Islet precursor cell (in vitro differentiated cells): ENCODE measurements around the gene NXN.

Experiments
- DNase-seq: peaks from one replicate; pipeline ENCODE4 v3.0.0-alpha.2; 2018

Gene NXN

DNA sequence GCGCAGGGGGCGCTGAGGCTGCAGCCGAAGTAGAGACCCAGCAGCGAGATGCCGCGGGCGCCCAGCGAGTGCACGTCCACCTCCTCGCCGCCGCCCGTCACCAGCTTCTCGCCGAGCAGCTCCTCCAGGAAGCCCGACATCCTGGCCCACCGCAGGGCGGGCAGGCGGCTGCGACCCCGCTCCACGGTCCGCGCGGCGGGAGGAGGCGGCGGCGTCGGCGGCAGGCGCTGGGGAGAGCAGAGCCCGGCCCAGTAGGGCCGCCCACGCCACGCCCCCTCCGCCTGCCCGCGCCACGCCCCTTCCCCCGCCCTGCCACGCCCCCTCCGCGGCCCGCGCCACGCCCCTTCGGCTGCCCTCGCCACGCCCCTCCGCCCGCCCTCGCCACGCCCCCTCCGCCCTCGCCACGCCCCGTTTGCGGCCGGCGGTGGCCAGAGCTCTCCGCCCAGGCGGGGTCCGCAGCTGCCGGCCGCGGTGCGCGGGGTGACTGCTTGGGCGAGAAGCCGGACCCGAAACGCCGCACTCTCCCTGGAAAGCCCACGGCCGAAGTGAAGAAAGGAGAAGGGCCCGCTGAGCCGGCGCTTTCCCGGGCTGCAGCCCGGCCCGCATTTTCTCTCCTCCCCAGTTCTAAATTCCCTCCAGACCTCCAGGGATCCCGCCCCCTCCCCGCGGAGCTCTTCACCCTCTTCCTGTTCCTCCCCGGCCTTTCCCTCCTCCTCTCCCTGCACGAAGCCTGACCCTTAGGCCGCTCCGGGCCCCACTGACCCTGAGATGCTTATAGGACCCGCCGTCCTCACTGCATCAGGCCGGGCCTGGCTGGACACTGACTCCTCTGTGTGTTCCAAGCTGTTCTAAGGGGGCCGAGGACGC is at the start of gene NXN:
TSS of gene NXN (minus strand) at position 238 of the 867 bp plus-strand sequence.
- peak; percentile 96 for DNase-seq

DNA sequence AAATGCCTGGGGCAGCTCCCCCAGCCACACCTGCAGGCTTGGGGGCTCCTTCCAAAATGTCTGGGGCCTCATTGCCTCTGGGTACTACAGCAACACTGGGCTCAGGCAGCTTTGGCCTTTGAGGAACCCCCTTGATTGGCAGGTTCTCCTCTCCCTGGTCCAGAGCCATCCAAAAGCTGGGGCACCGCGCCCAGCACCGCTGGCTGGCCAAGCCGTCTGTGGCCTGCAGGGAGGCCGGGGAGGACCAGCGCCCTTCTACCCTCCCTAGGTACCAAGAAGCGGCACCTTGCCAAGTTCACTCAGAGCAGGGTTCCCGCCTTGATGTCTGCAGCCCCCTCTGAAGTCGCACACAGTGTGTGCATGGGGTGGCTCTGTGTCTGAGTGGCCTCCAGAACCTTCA is 47.5 kb upstream of the NXN start:
- no peak for DNase-seq

DNA sequence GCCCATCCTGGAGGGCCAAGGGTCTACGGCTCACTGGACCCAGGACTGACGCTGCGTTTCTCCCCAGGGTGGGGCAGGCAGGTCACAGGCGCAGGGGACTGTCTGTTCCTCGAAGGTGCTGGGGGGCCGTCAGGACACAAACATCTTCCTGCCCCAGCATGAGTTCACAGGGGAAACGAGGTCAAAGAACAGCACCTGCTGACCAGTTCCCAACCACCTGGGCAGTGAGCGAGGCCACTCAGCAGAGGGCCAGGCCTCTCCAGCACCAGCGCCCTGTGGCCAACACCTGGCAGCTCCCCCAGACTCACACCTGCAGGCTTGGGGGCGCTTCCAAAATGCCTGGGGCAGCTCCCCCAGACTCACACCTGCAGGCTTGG is 47.0 kb upstream of the NXN start:
- no peak for DNase-seq

DNA sequence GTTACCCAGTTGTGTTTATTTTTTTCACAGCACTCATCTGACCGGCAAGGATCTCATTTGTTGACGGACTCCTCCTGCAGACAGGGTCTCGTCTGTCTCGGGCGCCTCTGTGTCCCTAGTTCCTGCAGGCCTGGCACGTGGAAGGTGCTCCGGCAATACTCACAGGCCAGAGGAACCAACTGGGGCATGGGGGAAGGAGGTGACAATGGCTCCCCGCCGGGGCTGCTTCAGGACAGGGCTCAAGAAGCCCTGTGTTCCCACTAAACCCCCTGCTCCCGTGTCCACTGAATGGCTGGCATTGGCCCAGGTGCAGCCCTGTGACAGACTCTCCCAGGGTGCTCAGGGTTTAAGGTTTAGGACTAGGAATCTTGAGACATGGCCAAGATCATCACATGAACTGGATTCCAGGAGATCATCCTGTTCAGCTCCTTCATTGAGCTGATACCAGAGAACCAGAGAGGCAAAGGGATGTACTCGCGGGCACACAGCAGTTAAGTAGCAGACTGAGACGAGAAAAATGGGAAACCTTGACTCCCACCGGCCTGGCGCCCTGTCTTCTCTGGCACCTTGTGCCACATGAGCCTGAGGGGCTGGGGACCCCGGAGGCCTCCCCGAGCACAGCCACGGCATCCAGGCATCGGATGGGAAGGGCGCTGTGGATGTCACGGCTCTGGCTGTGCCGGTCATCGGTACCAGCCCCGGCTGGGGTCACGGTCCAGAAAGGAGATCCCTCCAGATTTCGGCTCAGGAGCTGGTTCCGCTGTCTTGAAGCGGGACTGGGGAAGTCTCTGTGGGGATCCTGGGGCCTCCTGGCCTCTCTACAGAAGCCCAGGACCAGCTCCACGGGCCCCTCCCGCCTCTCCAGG is 46.4 kb upstream of the NXN start:
- no peak for DNase-seq

DNA sequence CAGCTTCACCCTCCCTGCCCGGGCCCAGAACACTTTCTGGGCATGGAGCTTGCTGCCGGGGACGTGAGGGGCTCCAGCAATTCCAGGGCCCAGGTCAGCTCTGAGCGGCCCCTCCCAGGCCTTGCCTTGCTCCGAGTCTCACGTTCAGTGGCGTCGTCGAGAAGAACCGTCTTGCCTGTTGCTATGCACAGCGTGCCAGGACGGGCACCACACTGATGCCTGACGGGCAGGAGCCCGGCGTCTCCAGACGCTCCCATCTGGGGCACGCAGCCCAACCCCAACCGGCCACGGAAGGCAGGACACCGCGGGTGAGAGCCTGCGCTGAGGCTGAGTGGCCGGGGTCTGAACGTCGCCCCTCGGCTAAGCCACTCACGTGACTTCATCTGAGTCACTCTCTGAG is 44.5 kb upstream of the NXN start:
- DNase-seq = no peak

DNA sequence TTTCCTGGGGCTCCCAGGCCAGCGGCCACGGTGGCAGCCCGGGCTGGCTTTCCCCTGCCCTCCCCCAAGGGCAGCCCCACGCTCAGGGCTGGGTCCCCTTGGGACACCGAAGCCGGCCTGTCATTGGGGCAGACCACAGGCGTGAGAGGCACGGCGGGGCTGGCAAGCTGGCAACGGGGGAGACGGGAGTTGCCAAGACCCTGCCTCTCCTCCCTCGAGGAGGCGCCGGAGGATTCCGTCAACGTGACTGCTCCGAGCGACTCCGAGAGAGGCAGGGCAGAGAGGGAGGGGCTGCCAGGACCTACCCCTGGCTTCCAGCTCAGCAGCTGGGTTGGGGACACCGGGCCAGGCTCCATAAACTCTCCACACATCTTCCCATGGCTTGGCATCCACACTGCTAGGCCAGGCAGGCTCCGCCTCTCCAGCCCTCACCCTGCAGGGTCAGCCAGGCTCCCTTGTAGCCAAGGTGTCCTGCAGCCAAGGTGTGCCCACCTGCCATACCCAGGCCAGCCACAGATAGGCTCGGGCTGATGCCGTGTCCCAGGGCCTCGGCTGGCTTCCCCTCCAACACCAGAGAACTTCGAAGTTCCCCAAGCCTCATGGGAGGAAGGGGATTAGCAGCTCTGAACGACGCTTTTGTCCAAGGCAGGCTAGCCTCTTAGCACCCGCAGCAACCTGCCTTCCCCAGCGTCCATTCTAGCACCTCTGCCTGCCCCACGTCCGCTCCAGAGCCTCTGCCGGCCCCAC is 42.9 kb upstream of the NXN start:
- DNase-seq = no peak

DNA sequence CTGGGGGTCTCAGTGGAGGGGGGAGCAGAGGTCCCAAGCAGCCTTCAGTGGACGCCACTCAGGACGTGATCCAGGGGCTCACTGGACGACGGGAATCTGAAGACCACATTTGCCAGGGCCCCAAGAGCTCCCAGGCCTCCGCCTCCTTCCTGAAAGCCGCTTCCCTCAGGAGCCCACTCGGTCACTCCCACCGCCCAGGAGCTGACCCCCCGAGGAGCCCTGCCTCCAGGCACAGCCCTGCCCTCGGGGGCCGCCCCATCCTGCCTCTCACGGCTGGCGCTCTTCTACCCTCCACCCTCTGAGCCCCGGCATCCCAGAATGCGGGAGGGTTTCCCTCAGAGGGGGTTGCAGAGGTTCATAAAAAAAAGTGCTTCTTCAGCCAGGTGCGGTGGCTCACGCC is 41.6 kb upstream of the NXN start:
- DNase-seq = no peak

DNA sequence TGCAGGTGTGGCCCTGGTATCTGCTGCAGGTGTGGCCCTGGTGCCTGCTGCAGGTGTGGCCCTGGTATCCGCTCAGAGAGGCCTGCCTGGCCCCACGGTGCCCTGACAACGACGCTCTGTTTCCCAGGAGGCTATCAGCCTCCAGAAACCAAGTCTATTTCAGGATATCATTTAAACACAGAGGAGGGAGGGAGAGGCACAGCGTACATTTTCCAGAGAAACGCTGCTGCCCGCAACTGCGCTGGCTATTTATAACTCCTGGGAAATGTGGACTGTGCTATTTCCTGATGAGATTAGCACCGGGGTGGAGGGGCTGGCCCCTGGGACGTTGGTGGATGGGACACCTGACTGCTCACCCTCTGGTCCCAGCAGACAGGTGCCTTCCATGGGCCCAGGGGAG is 39.9 kb upstream of the NXN start:
- DNase-seq = no peak

DNA sequence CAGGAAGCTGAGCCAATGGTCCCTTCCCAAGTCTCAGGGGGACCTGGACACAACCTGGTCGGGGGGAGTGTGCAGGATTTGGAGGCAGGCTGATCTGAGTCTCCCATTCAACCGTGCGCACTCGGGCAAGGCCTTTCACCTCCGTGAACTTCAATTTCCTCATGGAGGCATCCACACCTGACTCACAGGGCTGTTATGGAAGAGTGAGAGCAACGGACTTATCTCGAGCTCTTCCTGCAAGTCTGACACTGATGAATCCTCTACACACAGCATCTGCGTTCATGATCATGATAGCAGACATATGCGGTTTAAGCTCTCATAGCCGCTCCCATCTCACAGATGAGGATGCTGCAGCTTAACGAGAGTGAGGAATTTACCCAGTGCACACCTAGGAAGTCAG is 39.0 kb upstream of the NXN start:
- DNase-seq = no peak

DNA sequence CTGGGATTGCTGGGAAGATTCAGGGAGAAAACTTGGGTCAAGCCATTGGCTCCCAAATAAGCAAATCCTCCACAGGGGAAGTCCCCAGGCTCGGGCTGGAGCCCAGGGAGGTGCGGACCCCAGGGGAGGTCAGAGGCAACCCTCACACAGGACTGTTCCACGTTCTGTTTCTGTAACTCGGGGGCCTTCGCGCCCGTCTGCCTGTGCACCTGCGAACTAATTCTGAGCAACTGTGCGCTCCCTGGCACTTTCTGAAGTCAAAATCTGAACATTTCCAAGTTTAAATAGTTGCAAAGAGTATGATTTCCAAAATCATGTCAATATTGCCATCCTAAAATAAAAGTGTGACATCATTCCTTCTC is 34.1 kb upstream of the NXN start:
- no peak for DNase-seq

DNA sequence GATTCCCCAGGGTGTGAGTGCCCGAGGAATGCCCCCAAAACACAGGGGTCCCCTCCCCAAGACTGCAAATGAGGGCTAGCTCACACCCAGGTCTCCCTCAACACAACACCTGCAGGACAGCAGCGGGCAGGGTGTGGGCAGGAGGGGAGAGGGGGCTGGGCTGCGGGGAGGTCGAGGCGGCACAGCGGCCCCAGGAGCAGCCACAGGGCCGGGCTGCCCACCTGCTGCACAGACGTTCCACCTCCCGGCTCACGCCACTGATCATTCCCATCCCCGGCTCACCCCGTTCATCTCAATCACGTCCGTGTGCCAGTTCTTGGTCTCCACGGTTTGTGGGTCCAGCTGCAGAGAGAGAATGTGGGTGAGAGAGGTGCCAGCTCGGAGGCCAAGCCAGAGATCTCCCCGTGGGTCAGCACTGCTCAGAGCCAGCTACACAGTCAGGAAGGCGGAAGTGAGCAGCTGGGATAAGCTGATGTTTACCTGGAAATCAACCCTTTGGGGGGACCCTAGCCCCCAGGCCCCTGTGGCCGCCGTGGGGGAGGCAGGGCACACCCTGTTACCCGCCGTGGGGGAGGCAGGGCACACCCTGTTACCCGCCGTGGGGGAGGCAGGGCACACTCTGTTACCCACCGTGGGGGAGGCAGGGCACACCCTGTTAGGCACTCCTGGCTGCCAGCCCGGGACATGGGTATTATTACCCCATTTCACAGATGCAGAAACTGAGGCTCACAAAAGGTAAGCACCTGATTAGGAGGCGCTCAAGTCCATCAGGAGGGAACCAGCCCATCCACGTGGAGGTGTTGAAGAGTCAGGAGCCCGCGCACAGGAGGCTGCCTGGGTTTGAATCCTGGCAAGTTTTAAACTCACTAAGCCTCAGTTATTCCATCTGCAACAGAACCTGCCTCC is 33.5 kb upstream of the NXN start:
- DNase-seq = no peak

DNA sequence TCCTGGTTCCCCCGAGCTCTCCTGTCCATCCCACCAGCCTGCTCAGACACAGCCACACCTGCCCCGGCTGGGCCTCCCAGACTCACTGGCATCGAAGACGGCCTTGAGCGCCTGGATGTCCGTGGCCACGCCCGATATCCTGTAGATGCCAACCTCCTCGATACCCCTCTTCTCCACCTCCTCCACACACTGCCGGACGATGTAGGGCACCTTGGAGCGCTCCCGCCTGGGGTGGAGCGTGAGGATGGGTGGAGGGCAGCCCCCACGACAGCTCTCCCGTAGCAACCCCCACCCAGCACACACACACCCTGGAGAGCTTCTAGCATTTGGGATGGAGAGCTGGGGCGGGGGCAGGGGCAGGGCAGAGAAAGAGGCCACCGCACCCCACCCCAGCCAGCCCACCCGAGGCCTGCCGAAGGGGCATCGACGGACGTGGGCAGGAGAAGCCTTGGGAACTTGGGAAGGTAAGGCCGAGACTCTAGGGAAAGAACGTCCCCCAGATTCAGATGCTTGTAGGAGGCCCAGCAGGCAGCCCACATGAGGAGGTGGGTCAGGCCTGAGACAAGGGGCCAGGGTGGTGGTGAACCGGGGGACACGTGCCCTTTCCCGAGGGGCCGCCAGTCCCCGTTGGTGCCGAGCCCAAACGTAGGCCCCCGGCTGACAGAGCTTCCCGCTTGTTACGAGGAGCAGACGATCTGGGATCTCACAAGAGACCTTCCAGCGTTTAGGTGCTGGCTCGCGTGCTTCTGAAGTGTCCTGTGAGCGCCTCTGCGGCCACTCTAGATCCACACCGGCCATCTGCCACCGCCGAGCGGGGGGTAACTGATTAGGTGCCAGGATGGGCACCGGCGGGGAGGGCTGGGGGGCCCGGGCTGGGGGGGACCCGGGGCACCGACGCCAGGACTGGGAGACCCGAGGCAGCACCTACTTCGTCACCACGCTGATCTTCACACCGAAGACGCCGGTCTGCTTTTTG is 32.5 kb upstream of the NXN start:
- DNase-seq = no peak

DNA sequence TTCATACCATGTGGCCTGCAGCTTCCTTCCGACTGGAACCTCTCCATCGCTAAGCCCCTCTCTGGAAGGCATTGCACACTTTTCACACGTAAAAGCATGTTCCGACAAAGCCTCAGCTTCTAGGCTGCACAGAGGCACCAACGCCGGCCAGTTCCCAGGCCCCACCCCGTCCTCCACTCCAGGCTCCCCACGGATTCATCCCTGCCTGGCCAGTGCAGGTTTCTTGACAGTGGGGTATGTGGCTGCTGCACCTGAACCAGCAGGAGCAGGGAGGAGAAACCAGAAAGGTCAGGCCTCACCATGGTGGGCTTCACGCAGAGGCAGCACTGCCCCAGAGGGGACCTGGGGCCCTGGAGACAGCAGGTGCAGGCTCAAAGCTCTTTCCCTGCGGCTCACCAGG is 31.6 kb upstream of the NXN start:
- DNase-seq = no peak

DNA sequence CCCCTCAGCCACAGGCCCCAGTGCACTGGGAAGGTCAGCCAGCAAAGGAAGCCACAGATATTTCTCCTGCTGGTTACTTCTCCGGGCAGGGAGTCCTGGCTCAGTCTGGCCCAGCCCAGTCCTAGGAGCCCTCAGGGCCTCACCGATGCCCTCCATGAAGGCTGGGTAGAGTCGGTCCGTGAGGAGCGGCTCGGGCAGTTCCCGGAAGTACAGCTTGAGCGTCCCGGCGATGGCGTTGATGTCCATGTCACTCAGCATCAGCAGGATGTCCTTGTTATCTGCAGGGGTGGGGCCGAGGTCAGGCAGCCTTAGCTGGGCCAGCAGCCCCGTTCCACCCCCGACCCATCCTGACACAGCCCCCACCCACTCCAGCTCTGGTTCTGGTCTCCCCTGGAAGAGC is 31.0 kb upstream of the NXN start:
- DNase-seq = no peak

DNA sequence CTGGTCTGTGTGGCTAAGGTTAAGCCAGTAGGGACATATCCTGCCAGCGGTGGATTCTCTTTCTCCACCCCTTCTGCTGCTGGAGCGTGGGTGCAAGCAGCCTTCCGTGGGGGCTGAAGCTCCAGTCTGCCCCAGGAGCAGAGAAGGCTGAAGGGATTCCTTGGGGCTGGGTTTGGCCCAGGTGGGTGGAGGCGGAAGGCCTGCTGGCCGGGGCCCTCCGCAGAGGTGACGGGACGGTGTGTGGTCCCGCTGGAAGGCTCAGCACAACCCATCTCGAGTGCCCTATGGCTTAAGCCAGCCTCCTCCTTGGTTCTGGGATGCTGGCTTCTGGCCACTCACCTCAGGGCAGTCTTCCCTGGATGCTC is 30.5 kb upstream of the NXN start:
- DNase-seq = no peak

DNA sequence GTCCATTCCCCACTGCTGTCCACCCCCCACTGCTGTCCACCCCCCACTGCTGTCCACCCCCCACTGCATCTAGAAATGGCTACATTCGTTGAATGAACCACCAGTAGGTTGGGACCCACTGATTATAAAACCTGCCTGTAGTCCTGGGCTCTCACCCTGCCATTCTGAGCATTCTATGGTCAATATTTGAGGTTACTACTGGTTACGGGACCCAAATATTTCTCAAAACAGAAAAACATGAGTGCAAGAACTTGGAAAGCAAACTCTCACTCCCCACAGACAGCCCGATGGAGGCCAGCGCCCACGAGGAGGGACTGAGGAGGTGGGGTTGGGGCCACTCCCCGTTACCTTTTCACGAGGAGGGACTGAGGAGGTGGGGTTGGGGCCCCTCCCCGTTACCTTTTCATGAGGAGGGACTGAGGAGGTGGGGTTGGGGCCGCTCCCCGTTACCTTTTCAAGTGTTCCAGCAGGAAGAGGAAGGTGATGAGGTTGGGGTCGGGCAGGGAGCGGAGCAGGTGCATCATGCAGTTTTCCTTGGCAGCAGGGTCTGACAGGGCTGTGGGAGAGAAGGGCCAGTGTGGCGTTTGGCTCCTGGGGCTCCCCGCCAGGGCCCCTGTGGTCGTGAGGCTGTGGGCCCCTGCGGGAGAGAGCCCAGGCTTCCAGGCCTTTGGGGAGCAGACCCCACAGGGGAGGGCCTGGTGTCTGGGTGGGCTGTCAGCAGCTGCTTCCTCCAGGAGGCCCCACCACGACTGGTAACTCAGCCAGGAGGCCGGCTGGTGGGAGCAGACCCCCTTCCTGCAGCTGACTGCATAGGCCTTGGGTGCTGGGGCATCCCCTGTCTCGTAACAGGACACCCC is 29.9 kb upstream of the NXN start:
- no peak for DNase-seq

DNA sequence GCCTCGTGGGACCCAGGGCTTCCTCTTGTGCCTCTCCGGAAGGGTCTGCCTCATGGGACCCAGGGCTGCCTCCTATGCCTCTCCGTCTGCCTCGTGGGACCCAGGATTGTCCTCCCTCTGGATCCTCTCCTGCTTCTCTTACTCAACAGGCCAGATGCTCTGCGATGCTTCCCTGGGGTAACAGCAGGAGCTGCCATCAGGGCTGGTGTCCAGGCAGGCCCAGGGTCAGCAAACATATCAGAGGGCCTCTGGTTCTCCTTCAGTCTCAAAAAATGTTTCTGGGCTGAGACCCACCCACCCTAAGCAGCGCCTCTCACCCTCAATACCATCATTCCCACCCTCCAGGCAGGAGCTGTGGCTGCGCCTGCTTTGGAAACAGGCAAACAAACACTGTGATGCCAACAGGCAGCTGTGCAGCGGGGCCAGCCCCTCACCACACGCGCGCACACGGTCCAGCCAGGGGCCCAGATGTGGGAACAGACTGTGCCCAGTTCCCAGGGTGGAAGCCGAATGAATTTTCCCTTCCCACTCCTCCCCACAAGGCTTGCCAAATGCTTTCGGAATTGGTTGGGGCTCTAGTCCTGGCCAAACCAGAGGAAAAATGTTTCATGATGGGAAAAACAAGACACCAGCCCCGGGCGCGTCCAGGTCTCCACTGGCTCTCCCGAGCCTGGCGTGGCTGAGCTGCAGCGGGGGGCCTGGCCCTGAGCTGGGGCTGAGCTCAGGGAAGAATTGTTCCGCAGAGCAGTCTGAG is 28.6 kb upstream of the NXN start:
- DNase-seq = no peak

DNA sequence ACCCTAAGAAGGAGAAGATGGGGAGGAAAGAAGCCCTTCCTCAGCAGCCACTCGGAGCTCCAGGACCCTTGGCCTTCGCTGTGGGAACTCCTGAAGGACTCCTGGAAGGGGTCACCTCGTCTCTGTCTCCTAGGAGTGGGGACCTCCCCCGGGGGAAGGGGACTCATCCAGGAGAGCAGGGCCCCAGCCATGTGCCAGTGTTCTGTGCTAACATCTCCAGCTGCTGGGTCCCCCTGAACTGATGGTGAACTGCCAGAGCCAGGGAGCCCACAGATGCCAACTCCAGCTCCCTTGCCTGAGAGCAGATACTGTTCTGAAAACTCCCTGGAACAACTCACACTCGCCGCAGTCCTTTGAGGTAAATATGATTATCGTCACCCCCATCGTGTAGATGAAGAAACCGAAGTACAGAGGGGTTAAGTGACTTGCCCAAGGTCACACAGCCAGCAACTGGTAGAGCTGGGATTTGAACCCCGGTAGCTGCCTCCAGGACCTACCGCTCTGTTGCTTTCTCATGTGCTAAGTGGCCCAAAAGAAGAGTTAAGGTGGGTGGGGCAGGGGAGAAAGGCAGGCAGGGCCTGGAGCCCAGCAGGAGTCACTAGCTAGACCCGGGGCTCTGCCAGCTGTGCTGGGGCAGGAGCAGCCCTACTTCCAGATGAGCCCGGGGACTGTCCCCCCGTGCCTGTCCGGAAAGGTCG is 27.9 kb upstream of the NXN start:
- DNase-seq = no peak

DNA sequence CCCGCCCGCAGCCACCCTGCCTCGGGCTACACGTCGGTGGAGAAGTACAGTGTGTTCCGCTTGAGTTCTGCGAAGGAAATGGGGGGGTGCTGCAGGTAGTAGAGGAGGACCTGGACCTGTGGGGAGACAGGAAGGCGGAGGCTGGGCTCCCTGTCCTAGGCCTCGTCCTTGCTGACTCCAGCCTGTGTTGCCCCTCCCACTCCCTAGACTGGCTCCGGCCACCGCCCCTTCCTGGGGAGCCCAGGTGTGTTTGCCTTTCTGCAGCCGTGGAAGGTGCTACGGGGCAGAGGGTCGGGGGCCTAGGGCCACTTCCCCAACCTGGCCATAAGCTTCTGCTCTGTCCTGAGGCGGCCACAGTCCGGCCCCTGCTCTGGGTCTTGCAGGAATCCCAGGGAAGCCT is 26.5 kb upstream of the NXN start:
- no peak for DNase-seq
